HG03521 (cell line): ENCODE data around the gene WDR27.

ENCODE experiments used
- ATAC-seq: cut with Tn5 transposase; IDR thresholded peaks from one replicate; pipeline ENCODE4 v1.9.1; 2021; ENCODE audit warnings: mild to moderate bottlenecking, moderate library complexity; ENCODE audit not compliant: unreplicated experiment

Gene WDR27

GRCh38 chr6:169641461-169642085, 60.3 kb downstream of the WDR27 start:
- ATAC-seq = no peak

GRCh38 chr6:169640983-169641382, 60.8 kb downstream of the WDR27 start:
- no peak for ATAC-seq

- ATAC-seq = no peak
Observed at GRCh38 chr6:169640351-169640852, 61.4 kb downstream of the WDR27 start.

- no peak for ATAC-seq
Observed at GRCh38 chr6:169639653-169640278, 62.1 kb downstream of the WDR27 start.

GRCh38 chr6:169638915-169639314, 62.9 kb downstream of the WDR27 start:
- ATAC-seq = no peak

- no peak for ATAC-seq
Observed at GRCh38 chr6:169638388-169638787, 63.4 kb downstream of the WDR27 start.

GRCh38 chr6:169635345-169635744, 66.5 kb downstream of the WDR27 start:
- no peak for ATAC-seq

- ATAC-seq = no peak
Observed at GRCh38 chr6:169632841-169633240, 69.0 kb downstream of the WDR27 start.

- ATAC-seq = no peak
Observed at GRCh38 chr6:169629256-169629655, 72.6 kb downstream of the WDR27 start.

- ATAC-seq = no peak
Observed at GRCh38 chr6:169627736-169628607, 73.9 kb downstream of the WDR27 start.

- no peak for ATAC-seq
Observed at GRCh38 chr6:169626649-169627048, 75.2 kb downstream of the WDR27 start.

- no peak for ATAC-seq
Observed at GRCh38 chr6:169626169-169626568, 75.7 kb downstream of the WDR27 start.

GRCh38 chr6:169625376-169625775, 76.5 kb downstream of the WDR27 start:
- no peak for ATAC-seq

GRCh38 chr6:169624785-169625184, 77.0 kb downstream of the WDR27 start:
- no peak for ATAC-seq

- no peak for ATAC-seq
Observed at GRCh38 chr6:169623975-169624374, 77.9 kb downstream of the WDR27 start.

- ATAC-seq = no peak
Observed at GRCh38 chr6:169623343-169623742, 78.5 kb downstream of the WDR27 start.

- ATAC-seq = no peak
Observed at GRCh38 chr6:169622618-169623017, 79.2 kb downstream of the WDR27 start.

GRCh38 chr6:169621311-169621710, 80.5 kb downstream of the WDR27 start:
- ATAC-seq = no peak

- ATAC-seq = no peak
Observed at GRCh38 chr6:169620171-169621130, 81.4 kb downstream of the WDR27 start.

- no peak for ATAC-seq
Observed at GRCh38 chr6:169619650-169620049, 82.2 kb downstream of the WDR27 start.
